ENCODE results near the gene CDKL2.
"Not testable (repeated sequence)": the region's sequence is repeated elsewhere in the genome, so short reads cannot be mapped to it uniquely, and the experiment has no call there.

CDKL2 gene

DNA sequence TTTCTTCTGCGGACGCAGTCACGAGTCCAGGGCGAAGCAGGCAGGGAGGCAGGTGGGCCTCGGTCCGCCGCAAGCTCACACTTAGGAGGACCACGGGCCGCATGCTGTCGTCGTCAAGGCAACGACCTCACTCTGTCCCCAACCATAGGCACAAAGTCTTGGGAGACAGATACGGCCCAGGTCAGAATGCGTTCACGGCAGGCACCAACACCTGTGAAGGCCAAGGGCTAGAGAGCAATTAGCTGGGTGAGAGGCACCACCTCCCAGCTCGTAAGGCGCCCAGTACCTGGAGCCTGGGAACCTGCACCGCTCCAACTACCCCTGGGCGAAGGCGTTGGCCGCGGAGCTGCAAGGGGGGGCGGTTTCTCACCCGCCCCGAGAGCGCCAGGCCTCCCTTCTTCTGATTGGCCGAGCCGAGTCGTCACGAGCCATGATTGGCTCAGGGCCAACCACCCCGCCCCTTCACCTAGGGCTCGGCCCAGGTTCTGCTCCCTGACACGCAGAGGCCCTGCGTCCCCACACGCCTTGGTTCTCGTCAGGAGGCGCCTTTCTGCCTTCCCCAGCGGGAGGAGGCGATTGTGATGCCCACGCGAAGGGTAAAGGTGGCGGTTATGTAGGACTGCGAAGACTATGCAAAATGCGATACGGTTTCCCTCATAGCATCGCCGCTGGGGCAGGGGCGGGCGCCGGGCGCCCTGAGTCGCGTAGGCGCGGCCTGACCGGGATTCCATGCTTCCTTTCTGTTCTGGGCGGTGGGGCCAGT, at the start of gene CDKL2:
Gene CDKL2 (minus strand): TSS at position 355 of the 763 bp plus-strand sequence. CDS start 4,540 bp downstream, outside the sequence.
- DNase-seq (ENCODE audit: low read depth), result peak; percentile 78

DNA sequence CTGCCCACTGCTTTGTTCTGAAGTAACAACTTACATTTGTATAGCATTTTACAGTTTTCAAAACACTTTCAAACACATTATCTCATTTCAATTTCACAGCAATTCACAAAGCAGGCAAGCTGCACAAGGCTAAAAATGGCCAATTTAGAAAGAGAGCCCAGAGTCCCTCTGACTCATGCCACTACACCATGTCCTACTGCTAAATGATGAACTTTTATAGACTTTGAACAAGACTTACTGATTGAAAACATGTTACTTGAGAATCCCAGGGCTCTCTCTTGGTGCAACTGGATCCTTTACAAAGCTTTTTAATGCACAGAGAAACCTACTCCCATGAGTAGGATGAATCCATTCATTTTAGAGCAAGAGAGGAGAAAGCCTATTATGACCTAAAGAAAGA, 48.6 kb upstream of the CDKL2 start:
- no peak for DNase-seq (ENCODE audit: low read depth)

DNA sequence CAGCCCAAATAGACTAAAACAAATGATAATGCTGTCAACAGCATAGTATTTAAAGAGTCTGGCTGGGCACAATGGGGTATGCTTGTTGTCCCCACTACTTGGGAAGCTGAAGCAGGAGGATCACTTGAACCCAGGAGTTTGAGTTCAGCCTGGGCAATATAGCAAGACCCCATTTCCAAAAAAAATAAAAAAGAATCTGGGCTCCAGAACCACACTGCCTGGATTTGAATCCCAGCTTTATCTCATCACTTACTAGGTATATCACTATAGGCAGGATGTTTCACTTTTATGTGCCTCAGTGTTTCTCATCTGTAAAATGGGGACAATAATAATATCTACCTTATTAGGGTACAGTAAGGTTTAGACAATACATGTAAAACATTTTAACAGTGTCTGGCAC, 48.1 kb upstream of the CDKL2 start:
- no peak for DNase-seq (ENCODE audit: low read depth)

DNA sequence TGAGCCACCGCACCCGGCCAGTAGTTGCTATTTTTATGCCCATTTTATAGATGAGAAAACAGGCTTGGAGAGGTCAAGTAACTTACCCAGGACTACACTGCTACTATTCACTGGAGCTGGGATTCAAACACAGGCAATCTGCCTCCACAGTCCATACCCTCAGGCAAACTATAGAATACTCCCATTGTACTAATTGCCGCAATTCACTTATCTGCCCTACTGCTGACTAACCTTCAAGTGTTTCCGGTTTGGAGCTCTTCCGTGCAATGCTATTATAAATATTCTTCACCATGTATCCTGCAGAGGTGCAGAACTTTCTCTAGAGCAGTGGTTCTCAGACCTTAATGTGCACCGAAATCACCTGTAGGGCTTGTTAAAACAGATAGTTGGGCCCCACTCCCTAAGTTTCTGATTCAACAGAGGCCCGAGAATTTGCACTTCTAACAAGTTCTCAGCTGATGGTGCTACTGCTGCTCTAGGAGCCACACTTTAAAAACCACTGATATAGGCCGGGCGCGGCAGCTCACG, 44.7 kb upstream of the CDKL2 start:
- no peak for DNase-seq (ENCODE audit: low read depth)

DNA sequence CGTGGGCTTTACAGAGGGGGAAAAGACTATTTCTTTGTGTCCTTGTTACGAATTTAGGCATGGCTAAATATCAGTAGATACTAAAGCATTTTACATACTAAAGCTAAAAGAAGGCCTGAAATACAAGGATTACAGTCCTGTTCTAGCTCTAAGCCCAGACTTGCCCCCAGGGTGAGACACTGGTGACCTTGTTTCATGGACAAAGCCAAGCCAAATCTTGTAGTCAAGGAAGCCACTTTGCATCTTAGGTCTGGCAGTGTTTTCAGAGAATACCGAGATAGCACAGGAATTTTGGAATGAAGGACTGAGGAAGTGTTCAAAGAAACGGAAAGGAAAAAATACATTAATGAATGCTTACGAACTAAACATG, 43.6 kb upstream of the CDKL2 start:
- DNase-seq (ENCODE audit: low read depth), result no peak

DNA sequence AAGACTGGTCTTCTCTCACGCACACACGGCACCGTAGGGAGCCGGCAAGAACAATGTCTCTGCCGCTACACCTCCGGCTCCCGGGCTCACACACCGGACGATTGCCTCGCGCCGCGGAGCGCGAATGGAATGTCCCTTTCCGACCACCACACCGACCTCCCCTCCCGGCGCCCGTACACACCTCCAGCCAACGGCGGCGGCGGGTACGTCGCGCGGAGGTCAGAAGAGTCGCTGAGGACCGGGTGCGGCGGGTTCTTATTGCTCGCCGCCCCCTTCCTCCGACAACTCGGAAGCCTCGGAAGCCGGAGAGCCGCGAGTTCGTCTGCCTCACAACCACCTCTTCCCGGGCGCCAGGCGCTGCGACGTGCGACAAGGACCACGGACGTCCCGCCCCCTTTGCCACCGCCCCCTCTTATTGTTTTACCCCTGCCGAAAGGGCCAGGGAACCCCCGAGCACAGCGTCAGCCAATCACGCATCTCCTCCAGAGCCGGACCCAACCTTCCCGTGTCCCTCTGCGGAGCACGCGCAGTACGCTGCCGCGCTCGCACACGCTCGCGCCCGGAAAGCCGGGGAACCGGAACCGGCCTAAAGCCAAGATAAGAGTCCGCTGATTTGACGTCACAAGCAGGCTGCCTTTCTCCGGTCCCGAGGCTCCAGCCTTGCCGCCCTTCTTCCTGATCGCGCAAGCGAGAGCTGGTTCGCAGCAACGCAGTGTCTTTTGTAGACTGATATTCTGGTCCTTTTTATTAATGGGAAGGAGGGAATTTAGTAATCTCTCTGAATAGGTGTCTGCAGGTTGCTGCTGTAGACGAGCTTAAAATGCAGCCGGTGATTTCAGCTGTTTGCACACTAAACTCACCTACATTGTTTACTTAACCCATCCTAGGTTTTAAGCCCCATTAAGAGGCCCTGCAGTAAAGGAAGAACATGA, 43.0 kb upstream of the CDKL2 start, which contains the start of gene G3BP2:
Gene G3BP2 (minus strand): TSS at position 385 of the 932 bp plus-strand sequence. CDS start 11,386 bp downstream, outside the sequence.
- peak; percentile 96 for DNase-seq (ENCODE audit: low read depth)

DNA sequence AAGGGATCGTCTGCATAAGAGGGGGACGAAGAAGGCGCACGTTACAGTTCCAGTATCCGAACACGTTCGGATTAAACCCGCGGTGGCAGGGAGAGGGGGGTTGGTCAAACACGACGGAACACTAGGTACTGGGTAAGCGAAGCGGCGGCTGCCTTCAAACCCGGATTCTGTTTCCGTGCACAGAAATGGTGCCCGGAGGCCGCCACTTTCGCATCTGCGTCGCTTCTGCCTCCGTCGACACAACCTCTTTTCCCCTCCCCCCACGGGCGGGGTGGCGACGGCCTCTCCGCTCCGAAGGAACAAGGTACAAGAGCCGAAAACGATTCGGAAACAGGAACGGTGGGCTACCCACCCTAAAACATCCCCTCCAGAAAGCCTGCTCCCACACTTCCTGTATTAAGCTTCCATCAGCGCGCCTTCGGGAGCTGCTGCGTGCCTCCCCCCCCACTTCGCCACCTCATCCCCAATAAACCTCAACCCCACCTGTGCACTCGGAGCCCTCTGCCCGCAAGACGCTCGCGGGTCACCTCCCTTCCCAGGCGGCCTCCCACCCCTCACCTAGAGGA, 42.2 kb upstream of the CDKL2 start:
- peak; percentile 60 for DNase-seq (ENCODE audit: low read depth)

DNA sequence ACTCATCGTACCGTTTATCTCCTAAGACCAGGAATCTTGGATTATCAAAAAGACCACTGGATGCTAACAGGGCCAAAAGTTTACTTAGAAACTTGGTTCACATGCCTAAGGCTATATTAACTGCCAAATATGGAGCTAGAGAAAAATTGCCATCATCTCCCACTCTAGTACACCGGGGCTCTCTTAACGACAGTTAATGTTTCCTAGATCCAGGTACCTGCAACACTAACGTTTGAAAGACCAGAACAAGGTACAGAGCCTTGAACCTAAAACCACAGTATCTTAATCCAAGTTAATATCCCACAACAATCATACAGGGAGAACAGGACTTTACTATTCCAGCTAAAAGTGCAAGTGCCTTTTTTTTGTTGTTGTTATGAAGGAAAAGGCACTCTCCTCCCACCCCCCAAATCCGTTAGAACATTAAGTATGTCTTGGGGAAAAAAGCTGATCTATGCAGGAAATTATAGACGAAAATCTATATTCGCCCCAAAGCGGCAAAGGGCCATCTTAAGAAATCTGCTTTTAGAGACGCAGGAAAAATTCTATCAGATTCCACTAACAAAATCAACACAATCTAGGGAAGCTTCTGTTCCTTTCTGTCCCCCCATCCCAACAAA, 41.6 kb upstream of the CDKL2 start:
- DNase-seq (ENCODE audit: low read depth), result no peak

DNA sequence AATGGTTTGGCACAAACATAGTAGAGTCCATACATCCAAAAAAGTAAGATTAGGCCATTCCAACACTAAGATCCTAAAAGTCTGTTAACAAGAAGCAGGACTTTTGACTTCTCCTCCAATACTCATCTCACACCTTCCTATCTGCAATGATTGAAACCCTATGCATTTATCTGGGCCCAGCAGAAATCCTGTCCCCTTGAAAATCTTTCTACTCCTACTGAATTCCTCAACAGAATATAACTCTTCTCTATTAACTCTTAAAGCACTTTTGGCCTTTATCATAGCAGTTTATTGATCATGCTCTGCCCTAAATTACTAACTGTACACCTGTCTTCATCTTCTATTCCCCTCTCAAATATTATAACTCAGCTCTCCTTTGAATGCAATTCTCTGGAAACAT, 38.3 kb upstream of the CDKL2 start:
- DNase-seq (ENCODE audit: low read depth), result no peak

DNA sequence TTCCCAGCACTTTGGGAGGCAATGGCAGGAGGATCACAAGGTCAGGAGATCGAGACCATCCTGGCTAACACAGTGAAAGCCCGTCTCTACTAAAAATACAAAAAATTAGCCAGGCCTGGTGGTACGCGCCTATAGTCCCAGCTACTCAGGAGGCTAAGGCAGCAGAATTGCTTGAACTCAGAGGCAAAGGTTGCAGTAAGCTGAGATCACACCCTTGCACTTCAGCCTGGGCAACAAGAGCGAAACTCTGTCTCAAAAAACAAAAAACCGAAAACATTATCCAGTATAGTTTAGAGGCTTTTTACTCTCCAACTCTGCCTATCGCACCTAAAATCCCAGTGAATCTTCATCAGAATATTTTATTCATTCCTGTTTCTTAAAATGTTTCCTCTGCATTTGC, 37.3 kb upstream of the CDKL2 start:
- not testable (repeated sequence) for DNase-seq (ENCODE audit: low read depth)

DNA sequence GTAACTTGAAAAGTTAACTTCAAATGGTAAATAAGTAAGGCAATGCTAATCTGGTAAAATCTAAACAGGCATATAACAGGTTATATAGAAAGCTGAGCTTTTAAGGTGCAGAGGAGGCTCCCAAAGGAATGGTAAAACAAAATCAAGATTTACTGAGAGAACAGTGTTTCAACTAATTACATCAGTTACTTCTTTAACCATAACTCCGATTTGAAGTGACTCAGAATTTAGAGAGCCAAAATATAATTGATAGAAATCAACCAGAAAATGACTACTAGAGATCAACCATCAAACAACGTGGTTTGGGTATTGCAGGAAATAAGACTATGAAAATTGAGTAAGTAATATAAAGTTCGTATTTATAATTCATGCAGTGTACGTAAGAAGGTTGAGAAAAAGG, 36.0 kb upstream of the CDKL2 start:
- DNase-seq (ENCODE audit: low read depth), result no peak

DNA sequence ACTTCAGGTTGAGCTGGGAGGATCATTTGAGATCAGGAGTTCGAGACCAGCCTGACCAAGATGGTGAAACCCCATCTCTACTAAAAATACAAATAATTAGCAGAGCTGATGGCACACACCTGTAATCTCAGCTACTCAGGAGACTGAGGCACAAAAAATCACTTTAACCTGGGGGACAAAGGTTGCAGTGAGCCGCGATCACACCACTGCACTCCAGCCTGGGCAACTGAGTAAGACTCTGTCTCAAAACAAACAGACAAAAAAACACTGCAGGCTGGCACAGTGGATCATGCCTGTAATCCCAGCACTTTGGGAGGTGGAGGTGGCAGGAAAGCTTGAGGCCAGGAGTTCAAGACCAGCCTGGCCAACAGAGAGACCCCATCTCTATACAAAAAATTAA, 34.3 kb upstream of the CDKL2 start:
- not testable (repeated sequence) for DNase-seq (ENCODE audit: low read depth)

DNA sequence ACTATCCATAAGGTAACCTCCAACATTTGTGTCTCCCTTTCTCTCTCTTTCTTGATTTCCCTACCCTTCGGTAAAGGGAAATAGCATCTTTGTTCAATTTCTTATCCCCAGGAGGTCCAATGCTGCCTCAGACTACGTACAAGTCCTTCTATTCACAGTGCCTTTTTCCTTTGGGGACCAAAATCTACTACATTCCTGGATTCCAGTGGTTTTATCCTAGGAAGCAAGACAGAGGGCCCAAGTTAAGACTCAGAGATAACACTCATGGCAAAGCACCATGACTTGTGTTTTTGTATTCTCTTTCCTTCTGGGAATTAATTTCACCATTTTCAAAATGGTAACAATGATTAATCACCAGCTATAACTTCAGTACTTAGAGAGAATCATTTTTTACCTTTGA, 32.3 kb upstream of the CDKL2 start:
- DNase-seq (ENCODE audit: low read depth), result no peak

DNA sequence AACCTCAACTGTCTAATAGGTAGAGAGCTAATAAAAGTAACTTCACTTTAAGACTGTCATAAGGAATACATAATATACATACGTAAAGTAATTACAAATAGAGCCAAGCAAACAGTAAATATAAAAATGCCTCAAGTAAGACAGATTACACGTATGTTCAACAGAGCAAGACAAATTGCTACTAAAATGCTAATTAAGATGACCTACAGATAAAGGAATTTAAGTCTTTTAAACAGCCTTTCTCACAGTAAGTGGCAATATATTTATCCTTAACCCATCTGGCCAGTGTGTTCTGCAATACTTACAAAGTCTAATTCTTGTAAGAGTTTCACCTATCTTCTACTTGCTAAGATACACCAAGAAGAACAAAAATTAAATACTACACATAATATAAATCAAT, 30.2 kb upstream of the CDKL2 start:
- no peak for DNase-seq (ENCODE audit: low read depth)

DNA sequence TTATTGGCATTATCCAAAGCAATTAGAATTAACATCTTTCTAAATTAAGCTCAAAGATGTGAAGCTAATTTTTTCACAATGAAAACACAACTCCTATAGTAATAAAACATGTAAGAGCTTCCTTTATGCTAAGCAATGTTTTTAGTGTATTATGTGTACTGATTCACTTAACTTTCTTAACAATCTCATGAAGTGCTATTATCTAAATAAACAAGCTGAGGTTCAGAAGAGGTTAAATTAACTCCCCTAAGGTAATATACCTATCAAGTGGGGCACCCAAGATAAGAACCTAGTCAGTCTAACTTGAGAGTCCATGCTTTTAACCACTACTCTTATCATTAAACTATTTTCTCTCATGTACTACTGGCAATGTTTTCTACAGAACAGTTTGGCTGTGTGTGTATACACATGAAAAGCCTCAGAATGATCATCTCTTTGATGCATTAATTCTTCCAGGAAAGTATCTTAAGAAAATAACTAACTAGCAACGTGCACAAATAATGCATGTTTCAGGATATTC, 29.2 kb upstream of the CDKL2 start:
- DNase-seq (ENCODE audit: low read depth), result no peak

DNA sequence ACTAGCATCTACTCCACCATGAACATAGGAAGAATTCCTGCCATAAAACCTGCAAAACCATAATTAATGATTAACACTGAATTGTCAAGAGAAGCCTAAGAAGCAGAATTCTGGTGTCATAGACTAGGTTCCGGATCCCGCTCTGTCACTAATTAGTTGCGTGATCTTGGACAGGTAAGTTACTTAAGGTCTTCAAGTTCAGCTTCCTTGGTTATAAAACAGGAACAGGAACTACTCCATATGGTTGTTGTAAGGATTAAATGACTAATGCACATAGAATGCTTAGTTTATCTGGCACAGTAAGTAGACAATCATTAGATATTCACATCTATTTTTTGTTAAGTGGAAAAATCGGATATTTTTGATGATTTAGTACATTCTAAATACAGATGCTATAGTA, 28.5 kb upstream of the CDKL2 start:
- DNase-seq (ENCODE audit: low read depth), result no peak

DNA sequence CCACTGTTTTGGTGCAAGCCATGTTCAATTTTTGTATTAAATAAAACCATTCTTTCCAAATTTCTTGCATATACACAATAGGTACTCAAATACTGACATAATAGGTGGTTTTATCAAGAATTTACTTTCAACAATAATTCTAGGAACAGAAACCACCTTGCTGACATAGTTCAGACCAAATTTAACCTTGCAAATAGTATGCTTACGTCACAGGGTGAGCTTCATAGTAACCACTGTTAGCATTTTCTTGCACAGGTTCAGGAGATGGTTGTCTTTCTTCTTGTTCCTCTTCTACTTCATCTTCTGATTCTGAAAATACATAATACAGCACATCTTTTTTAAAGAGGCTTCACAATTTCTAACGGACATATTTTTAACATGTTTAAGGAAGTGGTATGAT, 25.2 kb upstream of the CDKL2 start:
- DNase-seq (ENCODE audit: low read depth), result no peak

DNA sequence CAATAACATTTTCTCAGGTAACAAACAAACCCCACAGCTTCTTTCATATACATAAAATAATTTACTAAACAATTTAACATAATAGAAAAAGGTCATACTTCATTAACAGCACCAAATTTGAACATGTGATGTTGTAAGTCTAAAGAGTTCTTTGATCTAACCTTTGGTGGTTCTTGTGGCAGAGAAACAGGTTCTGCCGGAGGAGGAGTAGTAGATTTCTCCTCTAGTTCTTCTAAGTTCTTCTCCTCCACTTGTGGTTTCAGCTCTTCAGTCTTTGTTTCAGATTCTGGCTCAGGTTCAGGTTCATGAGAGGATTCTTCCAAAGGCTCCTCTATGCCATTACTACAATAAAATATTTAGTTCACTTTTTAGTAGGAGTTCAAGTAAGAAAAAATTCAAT, 24.6 kb upstream of the CDKL2 start:
- DNase-seq (ENCODE audit: low read depth), result no peak

DNA sequence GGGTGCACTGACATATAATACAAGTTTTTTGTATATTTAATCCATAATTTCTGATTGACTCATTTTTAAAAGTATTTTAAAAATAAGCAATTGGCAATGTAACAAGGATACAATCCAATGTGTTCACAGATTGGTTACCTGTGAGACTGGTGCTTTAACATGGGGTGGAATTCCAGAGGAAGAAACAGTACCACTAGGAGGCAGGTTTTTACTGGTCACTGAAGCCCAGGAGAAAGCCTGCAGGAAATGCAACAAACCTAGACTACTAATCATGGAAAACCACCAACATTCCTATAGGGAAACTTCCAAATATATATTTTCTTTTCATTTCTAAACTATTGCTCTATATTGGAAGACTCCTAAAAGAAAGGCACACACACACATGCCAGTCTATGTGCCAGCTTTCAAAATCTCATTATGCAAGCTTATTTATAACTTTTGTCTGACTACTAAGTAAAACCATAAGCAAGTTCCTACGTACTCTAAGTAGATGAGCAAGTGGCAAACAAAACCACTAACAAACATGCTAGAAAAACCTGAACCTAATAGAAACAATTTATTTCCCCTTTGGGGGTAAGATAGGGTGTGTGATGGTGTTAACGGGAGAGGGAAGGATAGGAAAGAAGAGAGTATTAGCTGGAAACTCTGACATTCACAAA, 23.6 kb upstream of the CDKL2 start:
- no peak for DNase-seq (ENCODE audit: low read depth)

DNA sequence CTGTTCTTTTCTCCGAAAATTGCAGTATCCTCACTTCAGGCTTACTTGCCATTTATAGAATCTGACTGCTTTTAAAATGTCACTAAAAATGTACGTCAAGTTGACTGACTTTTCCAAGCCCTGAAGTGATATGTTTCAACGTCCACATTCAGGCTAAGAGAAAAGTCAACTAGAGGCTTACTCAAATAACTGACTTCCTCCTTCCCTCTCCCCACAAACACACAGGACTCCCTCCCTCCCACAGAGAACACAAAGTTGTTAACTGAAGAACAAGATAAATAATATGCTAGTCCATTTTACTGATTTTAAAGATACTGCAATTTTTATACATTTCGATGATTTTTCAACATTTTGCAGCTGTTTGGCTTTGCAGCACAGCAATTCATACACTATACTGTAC, 13.8 kb upstream of the CDKL2 start:
- DNase-seq (ENCODE audit: low read depth), result no peak

DNA sequence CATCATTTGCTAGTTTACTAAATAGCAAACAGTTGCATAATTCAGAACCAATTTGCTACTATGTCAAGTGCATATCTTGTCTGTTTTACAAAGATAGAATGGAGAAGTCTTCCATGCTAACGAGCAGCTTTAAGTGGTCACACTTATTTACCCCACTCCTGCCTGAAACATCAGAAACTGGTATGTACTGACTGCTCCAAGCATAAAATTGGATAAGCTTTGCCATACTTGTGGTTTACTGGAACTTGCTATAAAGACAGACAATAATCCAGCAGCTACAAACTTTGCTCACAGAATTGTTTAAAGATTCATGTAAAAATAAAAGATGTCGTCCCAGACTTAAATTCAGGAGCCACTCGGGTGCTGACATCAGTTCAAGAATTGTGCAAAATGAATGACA, 13.3 kb upstream of the CDKL2 start:
- no peak for DNase-seq (ENCODE audit: low read depth)
